NT2/D1 (cell line): ENCODE measurements around the gene NPEPPS.

ENCODE experiments used
- YY1 ChIP-seq: IDR thresholded peaks from 2 replicates; pipeline ENCODE4 v1.6.1; 2011; ENCODE audit not compliant: insufficient read length, insufficient read depth
- ZNF274 ChIP-seq: IDR thresholded peaks from 2 replicates; pipeline ENCODE4 v1.6.1; 2011; ENCODE audit warnings: mild to moderate bottlenecking, low read depth, low read length

DNA sequence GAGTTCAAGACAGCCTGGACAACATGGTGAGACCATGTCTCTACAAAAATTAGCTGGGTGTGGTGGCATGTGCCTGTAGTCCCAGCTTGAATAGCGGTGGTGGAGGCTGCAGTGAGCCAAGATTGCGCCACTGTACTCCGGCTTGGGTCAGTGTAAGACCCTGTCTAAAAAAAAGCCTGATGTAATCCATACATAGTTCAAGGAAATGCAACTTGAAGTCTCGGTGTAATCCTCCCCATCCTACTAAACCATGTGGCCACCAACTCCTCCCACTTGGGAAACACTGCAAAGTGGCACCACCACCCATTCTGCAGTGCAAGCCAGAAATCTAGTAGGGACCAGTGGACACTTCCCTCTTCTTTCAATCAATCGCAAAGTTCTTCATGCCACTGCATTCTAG lies 113.4 kb downstream of the NPEPPS start:
- TF ChIP-seq YY1: no peak
- TF ChIP-seq ZNF274: no peak
